Esophagus mucosa (tissue), 1 donor: ENCODE data around the gene PIM1. TPM values are rescaled to one million over a fixed set of nuclear protein-coding genes. Genes with fewer than 3 reads are reported as not detected.
"Not testable (repeated sequence)": the region's sequence is repeated elsewhere in the genome, so short reads cannot be mapped to it uniquely, and the experiment has no call there.

Experiments used
- ATAC-seq: fragments of 200-7000 bp; cut with Tn5 transposase; one replicate; pipeline ENCODE4 v1.9.1; 2020
- total RNA-seq: library from RNA; stranded (reverse); gene quantifications from one replicate; pipeline ENCODE4 v1.2.4, GENCODE V29; 2023
- donor health status: DM: yes; HTN: yes; CAD: no.

The PIM1 gene
- total RNA-seq, 1 donor from 2014 or later = 194 TPM

DNA sequence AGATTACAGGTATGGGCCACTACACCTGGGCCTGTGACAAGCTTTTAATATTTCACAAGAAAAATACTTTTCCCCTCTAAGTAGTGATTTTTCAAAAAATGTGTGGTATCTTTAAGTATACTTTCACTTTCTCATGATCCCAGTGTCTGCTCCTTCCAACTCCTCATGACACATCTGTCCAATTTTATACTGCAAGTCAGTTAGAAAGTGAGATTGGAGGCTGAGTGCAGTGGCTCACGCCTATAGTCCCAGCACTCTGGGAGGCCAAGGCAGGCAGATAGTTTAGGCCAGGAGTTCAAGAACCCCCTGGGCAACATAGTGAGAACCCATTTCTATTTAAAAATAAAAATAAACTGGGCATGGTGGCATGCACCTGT is 20.2 kb downstream of the PIM1 start:
- ATAC-seq = no peak

- no peak for ATAC-seq
Observed at GRCh38 chr6:37192666-37193065, 22.7 kb downstream of the PIM1 start.

DNA sequence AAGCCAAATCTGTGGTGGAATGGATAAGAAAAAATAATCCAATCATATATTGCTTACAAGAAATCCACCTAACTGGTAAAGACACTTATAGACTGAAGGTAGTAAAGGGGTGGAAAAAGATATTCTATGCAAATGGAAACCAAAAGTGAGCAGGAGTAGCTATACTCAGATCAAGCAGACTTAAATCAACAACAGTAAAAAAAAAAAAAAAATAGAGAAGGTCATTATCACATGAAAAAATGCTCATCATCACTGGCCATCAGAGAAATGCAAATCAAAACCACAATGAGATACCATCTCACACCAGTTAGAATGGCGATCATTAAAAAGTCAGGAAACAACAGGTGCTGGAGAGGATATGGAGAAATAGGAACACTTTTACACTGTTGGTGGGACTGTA is 24.9 kb downstream of the PIM1 start:
- not testable (repeated sequence) for ATAC-seq

GRCh38 chr6:37196451-37196850 is 26.5 kb downstream of the PIM1 start:
- not testable (repeated sequence) for ATAC-seq

GRCh38 chr6:37200085-37200484 is 30.1 kb downstream of the PIM1 start:
- no peak for ATAC-seq

DNA sequence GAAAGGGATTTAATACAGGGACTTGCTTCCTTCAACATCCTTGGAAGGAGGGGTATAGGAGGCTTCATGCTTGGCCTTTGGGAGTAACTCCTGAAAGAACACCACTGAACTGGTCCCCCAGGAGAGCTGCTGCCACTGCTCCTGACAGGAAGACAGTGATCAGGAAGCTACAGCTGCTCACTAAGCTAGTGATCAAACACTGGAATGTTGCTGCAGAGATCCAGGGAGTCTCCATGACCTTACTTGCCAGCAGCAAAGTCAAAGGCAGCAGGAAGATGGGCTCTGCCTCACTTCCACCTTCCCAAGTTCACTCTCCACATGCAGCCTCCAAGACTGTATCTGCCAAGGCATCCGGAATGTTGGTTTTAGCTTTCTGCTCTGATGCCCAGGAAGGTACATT is 31.8 kb downstream of the PIM1 start:
- no peak for ATAC-seq

GRCh38 chr6:37202788-37203491 is 33.0 kb downstream of the PIM1 start:
- ATAC-seq = no peak

DNA sequence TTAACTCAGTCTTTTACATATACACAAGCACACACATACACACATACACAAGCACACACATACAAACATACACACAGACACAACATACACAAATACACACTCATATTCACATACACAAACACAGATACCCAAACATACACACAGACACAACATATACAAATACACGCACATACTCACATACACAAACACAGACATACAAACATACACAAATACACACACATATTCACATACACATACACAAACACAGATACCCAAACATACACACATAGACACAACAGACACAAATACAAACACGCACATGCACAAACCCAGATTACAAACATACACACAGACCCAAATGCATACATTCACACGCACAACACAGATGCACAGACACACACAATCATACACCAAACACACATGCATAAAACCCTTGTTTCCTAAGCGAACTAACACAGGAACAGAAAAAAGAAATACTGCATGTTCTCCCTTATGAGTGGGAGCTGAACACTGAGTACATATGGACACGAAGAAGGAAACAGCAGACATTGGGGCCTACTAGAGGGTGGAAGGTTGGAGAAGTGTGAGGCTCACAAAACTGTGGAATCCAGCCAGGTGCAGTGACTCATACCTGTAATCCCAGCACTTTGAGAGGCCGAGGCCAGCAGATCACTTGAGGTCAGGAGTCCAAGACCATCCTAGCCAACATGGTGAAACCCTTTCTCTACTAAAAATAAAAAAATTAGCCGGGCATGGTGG is 34.2 kb downstream of the PIM1 start:
- ATAC-seq = peak; percentile 49

DNA sequence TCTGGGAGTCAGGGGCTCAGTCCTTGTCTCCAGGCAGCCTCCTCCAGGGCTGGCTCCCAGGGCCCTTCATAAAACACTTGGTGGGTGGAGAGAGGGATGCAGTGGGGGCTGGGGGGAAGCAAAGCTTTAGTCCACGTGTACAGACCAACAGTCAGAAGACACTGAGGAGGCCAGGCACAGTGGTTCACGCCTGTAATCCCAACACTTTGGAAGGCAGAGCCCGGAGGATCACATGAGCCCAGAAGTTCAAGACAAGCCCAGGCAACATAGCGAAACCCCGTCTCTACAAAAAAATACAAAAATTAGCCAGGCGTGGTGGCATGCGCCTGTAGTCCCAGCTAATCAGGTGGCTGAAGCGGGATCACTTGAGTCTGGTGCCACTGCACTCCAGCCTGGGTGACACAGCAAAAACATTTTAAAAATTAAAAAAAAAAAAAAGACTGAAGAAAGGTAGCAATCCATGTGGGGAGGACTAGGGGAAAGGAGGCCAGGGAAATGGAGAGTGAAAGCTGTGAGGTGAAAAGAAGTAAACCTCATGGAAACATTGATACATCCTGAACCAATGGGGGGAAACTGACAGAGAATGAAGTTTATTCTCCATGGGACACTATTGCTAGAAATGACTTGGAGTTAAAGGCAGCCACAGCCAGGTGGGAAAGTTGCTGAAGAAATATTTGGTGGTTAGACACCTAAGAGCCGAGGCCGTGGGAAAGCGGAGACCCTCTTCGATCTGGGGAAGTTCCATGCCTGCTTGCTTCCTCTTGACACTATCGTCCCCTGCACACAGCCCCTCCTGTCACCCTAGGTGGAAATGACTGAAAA is 35.4 kb downstream of the PIM1 start:
- no peak for ATAC-seq

- no peak for ATAC-seq
Observed at GRCh38 chr6:37205997-37206340, 36.0 kb downstream of the PIM1 start.

- no peak for ATAC-seq
Observed at GRCh38 chr6:37206622-37207021, 36.7 kb downstream of the PIM1 start.

DNA sequence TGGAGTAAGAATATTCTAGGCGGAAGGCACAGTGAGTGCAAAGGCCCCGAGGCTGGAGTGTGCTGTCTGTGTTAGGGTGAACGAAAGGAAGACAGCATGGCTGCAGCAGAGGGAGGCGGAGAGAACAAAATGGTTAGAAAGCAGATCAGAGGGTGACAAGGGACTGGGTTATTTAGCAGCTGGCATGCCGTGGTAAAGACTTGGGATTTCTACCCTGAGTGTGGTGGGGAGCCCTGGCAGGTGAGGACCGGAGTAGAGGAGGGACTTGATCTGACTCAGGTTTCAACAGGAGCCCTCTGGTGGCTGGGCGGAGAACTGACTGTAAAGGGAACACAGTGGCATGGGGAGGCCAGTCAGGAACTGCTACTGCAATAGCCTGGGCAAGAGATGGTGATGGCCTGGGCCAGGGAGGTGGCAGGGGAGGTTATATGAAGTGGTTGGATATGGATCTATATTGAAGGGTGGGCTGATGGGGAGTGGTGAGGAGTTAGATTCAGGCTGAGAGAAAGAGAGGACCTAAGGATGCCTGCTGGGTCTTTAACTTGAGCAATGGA is 38.0 kb downstream of the PIM1 start:
- ATAC-seq = peak; percentile 84

GRCh38 chr6:37208793-37209192 is 38.8 kb downstream of the PIM1 start:
- no peak for ATAC-seq

GRCh38 chr6:37209461-37210205 is 39.7 kb downstream of the PIM1 start:
- no peak for ATAC-seq

GRCh38 chr6:37210313-37210968 is 40.5 kb downstream of the PIM1 start:
- ATAC-seq = peak; percentile 72

DNA sequence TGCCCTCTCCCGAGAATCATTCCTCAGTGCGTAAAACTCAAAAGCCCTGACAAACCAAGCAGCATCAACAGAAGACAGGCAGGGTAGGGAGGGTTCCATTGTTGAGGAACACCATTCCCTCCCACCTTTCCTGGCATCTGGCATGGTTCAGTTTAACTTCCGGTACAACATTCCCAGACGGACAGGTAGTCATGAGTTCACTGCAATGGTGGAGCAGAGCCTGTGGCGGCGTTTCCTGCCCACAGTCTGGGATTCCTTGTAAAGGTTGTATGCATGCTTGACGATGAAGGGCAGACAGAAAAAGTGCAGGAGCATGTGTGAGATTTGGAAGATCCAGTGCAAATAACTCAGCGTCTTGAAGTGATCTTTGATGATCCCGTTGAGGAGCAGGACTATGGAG is 42.3 kb downstream of the PIM1 start:
- ATAC-seq = no peak

GRCh38 chr6:37218061-37218460 is 48.1 kb downstream of the PIM1 start:
- no peak for ATAC-seq

DNA sequence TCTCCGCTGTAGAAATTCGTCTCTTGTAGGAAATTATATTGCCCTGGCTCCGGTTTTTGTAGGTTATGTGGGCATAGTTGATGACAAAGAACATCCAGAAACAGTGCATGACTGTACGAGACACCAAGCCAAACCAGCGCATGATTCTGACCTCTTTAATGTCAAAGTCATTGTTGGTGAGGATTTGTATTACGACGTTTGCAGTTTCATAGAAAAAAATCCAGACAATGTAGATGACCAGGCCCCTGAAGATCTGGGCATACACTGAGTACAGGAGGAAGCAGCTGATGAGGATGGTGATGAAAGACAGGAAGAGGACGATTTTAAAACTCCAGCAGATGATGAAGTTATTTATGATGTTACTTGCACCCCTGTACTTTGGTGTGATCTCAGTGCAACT is 48.6 kb downstream of the PIM1 start:
- no peak for ATAC-seq

DNA sequence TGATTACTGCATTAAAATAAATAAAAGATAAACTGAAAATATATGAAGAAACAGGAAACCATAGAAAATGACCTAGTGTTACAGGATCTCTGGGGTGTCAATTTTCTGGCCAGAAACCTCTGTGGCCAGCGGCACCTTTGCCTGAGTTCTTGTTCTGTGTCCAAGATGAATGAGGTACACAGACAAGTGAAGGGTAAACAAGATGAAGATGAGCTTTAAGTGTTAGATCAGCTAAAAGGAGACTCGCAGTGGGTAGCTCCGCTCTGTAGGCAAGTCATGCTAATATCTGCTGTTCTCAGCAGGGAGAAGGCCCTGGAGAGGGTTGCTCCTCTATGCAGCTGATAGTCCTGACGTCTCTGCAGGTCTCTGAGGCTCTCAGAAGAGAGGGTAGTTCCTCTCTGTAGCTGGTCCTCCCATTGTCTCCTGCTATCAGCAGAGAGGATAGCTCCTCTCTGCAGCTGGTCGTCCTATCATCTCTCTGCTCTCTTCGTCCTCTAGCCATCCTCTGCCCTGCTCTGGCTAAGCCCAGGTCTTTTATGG is 51.7 kb downstream of the PIM1 start:
- ATAC-seq = peak; percentile 4

GRCh38 chr6:37222125-37222967 is 52.4 kb downstream of the PIM1 start:
- peak; percentile 97 for ATAC-seq

DNA sequence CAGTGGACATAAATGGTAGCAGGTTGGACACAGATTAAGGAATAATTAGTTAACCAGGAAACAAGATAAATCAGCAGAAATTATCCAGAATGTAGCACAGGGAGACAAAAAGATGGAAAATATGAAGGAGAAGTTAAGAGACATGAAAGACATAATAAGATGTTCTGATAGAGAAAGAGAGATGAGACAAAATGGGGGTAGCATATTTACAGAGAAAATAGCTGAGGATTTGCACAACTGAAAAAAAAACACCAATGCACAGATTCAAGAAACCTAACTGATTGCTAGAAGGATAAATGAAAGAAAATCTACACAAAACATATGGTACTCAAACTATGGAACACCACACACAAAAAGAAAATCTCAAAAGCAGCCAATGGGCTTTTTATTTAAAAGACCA is 53.0 kb downstream of the PIM1 start:
- no peak for ATAC-seq
